D341Med (cell line): ENCODE measurements around the gene RAG2.
A peak's percentile ranks its signal among the peaks of the same experiment; 100 is the strongest.

ENCODE experiments used
- DNase-seq: peaks from one replicate; pipeline ENCODE4 v3.0.0; 2012; ENCODE audit warnings: low spot score

The RAG2 gene

DNA sequence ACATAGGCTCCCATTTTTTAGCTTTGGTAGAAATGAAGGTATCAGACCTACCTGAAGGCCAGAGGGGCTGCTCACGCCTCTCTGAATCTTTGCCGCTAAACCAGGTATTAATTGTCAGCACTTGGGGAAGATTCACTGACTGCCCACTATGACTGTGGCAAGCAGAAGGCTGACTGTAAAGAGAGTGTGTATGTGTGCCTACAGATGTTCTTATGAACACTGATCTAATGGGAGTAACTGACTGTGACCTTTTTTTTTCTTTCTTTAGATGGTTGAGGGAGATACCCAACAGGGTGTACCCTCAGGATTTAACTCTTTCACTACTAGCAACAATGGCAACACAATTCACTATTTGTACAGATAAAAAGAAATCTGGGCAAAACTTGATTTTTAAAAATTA, at the start of gene RAG2:
Gene RAG2, minus strand, starts transcription at position 186 of the 400 bp plus-strand sequence. CDS start 4,068 bp downstream, outside the sequence.
- DNase-seq: no peak

DNA sequence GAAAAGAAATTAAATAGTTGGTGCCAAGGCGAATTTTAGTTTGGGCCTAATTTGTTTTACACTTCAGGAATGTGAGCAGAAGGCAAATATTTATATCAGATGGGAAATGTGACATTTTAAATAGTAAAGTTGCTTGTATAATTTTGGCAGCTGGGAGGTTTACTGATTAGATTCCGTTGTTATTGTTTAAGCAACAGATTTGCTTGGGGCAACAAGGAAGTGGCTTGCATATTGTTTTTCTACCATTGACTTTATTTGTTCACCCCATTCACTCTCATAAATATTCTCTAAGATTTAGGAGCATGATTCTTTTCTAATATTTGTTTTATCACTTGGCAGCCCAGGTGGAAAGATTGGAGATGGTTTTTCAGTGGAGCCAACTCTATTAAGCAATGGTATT, 40.5 kb upstream of the RAG2 start:
- DNase-seq: no peak

DNA sequence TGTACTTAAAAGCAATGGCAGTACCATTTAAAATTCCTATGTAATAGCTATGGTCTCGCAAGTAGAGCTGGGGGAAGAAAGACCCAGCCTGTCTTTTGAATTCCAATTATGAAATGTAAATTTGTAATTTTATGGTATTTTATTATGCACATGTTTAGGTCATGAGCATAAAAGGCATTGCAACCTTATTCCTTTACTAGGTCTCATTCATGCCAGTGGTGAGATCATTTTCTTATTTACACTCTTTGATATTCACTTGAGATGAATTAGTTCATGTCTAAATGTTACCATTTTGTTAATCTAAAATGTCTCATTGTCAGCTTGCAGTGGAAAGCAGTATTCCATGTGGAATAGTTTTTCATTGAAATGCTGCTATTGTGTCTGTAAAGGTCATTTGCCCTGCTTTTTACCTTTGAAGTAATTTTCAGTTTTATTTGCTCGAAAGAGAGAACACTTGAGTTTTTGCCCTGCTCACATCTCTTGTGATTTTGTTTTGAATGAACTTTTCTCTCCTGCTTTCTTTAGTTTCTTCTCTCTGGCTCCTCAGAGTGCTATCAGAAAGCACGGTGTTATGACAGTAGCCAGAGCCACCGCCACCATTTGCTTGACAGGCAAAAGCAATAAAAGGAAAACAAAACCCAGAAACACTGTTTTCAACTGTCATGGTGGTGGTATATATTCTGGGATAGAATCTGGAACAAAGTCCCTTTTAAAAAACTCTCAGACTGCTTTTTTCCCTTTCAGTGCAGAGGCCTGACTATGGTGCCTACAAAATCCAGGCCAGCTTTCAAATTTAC, 37.2 kb upstream of the RAG2 start:
- DNase-seq: no peak

DNA sequence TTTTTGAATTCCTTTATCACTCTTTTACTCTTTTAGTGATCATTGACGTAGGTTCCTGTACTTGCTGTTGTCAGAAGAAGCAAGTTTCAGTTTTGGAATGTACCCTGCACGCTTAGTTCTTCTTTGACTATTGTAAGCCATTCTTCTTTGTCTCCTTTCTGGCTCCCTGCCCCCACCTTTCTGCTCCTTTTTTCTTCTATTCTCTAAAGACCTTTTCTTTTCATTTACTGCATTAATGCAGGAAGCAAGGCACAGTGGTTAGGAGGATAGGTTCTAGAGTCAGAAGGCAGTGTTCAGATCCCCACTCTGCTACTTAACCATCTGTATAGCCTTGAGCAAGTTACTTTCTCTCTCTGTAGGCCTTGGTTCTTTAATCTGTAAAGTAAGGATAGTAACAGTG, 33.7 kb upstream of the RAG2 start:
- DNase-seq: no peak

DNA sequence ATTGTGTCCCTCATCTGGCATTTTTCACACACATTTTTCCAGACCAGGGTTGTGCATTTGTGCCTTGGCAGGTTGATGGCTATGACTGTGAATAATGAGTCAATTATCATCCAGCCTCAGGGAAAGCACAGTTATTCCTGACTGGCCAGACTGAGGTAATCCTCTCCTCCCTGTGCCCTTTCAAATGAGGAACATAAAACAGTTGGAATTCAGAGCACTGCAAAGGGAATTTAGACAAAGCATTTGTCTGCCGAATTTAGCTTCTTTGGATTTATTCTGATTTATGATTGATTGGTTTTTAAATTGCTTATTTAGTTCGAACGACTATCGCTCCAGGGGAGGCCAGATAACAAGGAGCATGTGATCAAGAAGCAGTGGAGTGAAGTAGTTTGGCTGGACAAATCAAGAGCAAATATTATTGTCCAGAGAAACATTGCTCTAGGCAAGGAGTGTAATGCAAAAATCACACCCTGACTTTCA, 30.8 kb upstream of the RAG2 start:
- no peak for DNase-seq

DNA sequence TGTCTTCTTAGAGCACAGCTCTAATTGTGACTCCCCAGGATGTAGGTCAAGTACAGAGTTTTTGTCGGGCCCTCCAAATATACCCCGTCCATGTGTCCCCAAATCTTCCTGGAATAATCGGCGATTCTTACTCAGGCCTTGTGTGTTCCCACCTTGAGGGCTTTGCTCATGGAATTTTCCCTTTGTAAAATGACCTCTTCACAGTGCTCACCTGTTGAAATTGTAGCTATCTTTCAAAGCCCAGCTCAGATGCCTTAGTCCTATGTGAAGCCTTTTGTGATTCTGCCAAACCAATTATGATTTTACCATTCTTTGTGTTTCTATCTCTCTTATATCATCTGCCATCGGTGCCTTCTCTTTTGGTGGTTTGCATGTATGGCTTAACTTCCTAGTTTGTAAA, 30.1 kb upstream of the RAG2 start:
- no peak for DNase-seq

DNA sequence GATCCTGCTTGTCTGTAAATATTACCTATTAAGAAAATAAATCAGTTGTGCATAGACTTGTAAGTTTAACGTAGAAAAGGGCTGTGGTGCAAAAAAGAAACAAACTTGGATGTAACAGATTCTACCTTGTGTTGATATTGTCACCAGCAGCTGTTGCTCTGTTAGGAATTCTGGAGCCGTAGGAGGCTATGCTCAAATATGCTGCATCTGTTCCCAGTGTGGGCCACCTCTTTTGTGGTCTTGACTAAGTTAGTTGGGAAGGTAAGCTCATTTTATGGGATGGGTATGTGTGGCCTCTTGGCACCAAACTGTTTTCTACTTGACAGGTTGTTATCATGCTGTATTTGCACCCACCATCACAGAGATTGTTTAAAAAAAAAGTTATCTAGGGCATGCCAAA, 29.4 kb upstream of the RAG2 start:
- DNase-seq: no peak

DNA sequence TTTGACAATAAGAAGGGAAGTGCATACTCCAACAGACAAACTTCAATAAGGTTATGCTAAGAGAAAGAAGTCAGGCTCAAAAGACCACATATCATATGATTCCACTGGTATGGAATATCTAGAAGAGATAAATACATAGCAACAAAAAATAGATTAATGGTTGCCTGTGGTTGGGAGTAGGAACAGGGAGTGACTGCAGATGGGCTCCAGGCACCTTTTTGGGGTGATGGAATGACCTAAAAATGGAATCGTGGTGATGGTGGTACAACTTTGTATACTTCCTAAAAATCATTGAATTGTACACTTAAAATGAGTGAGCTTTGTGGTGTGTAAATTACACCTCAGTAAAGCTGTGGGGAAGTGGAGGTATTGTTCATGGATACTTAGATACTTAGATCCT, 29.0 kb upstream of the RAG2 start:
- no peak for DNase-seq

DNA sequence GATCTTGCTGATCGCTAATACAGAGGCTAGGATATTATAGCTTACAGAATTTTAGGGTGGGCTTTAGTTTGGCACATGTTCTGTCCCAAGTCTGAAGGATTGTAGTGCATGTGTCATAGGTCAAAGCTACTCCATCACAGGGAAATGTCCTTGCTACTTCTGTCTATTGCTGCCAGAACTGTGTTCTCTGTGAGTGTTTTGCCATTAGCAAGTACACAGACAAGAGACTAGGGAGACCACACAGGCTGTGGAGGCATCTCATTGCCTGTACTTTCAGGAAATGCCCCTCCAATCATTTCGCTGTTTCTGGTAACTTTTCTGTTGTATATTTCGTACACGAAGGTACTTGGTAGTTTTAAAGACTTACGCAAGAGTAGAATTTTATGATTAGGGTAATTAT, 25.5 kb upstream of the RAG2 start:
- no peak for DNase-seq

DNA sequence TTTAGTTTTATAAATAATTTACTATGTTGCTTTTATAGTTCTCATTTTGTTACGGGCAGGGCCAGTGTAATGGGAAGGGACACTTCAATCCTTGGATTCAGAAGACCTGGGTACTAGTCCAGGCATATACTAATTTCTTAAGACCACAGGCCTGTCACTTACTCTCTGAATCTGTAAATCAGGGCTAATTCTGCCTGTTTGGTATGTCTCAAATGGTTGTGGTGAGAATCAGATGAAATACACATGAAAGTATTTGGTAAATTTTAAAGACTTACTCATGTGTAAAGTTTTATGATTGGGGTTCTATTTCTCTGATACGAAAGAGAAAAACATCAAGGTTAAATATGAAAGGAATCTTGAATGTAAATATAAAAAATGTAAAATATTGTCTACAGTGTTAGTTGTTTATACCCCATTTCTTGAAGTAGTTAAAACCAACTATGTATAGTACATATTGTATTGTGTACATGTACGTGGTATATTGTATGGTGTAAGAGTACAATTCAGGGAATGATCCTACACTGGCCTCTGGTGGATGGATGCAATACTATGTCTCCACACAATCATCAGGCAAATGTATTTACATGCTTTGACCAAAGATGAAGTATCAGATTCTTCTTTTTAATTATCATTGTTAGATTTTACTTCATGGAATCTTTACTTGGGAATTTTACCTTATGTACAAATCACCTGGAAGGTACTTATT, 24.5 kb upstream of the RAG2 start:
- DNase-seq: peak; percentile 42

DNA sequence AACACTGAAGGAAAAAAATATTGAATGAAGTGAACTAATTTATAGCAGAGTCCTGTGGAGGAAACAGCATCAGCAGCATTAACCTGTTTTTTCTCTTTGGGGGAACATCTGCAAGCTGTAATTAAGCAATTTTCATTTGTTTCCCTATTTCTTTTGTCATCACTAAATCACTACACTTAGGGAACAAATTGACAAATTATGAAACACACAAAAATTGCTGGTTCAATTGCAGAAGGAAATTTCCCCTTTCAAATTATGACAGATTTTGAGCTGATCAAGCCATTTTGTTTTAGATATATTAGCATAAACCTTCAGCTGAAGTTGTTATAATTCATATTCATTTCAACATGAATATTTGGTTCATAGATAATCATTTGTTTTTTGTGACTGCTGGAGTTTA, 22.2 kb upstream of the RAG2 start:
- no peak for DNase-seq

DNA sequence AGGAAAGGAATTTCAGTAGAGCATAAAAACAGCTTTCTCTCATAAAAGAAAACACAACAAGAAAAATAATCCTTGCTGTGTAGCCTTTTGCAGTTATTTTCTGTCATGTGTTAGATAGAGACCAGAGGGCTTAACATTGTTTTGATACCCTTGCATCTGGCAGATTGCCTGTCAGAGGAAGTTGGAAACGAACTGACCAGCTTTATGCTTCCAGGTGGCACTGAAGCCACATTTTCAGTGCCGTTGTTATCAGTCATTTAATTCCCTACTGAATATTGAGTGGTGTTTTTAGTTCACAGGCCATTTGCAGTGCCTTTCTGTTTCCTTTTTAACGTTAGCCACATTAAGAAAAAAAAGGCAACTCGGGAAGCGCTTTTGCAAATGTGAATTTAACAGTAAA, 21.5 kb upstream of the RAG2 start:
- DNase-seq: no peak

DNA sequence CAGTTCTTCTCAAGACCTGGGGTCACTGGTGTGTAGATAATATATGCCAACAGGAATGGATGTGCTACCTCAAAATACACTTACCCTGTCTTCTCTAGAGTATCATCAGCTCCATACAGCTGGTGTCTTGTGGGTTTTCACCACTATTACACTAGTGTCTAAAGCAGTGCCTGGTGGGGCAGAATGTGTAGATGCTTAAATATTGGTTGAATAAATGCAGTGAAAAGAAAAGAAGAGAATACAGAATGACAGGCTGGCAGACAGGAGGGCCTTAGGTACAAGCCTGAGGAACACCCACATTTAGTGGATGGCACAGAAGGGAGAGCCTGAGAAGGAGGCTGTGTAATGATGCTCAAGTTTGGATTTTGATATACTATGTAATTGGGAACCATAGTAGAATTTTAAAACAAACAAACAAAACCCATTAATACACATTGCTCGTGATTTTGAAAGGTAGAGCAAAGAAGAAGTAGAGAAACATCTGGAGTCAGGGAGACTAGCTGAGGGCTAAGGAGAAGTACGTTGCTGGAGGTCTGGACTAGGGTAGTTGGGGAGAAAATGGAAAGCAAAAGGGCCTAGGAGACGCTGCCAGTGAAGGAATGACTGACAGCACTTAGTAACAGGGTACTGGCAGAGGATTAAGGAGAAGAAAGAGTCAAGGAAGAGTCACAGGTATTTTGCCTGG, 20.5 kb upstream of the RAG2 start:
- DNase-seq: no peak

DNA sequence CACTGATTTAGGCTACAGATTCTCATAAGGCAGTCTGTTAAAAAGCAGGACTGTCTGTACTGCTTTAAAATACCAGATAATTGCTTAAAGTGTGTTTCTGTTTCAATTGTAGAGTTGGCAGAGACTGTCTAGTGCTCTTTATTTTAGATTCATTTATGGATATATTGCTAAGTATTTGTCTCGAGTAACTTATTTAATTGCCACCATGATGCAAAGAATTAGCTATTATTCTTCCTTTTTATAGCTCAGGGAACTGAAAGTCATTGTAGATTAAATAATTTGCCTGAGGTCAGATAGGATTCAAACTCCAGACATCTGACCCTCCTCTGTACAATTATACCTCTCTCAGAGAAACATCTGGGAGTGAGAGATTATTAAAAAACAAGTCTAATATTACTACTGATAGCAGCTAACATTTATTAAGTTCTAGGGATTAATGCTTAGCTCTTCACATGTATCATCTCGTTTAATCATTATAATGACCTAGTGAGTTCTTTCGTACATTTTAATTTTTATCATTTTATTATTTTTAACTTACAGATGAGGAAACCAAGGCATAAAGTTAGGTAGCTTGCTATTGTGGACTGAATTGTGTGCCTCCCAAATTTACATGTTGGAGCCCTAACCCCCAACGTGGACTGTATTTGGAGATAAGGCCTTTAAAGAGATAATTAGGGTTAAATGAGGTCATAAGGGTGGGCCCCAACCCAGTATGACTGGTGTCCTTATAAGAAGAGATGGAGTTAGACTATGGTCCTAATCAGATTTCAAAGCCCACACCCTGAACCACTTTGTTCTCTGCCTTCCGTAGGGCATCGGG, 19.7 kb upstream of the RAG2 start:
- no peak for DNase-seq

DNA sequence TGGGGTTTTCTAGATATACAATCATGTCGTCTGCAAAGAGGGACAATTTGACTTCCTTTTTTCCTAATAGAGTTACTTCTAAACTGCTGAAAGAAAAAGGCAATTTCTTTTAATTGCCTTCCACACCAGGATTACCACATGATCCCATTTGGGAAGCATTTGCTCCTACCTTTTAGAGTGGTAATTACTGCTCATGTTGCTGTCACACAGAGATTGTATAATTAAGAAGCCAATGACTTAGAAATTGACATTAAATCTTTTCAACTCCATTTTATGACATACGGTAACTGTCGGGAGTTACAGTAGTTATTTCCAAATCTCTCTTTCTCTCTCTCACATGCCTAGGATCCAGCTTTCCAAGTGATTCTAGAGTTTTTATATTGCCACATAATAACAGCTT, 17.8 kb upstream of the RAG2 start:
- DNase-seq: no peak

DNA sequence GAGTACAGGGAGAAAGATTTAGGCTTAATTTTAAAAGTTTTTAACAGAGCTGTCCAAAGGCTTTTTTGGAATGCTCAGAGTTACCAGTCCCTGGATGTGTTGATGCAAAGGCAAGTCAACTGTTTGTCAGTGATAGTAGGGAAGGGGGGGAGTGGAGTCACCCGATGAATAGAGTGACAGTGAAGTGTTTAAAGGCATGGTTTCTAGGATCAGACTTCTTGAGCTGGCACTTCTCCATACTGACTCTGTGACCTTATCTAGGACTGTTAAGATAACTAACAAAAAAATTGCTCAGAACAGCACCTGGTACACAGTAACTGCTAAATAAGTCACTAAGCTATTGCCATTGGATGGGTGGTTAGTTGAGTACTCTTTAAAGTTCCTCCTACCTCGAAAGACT, 11.3 kb upstream of the RAG2 start:
- DNase-seq: no peak

DNA sequence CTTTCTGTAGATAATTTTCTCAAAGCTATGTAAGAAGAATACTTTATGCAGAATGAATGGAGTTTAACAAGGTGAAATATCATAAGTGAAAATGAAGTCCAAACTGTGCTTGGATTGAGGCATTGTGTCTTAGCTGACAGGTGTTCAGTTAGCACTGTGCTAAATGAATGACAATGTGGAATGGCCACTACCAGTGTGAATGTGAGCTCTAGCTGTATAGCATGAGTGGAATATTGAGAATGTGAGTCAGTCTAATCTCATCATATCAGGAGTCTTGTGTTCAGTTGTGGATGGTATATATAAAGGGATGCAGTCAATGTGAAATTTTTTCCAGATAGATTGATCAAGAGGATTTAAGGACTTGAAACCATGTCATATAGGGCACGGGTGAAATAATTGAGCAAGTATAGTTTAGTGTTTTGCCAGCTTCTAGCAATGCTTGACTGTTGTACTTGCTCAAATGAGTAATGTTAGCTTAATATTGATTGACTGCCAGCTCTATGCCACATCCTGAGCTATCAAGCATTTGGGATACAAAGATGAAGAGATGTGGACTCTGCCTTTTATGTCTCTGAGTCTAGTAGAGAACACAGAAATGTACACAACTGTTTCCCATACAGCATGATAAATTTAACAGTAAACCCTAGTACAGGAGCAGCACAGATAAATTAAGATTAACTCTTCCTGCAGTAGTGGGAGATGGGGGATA, 10.6 kb upstream of the RAG2 start:
- DNase-seq: no peak

DNA sequence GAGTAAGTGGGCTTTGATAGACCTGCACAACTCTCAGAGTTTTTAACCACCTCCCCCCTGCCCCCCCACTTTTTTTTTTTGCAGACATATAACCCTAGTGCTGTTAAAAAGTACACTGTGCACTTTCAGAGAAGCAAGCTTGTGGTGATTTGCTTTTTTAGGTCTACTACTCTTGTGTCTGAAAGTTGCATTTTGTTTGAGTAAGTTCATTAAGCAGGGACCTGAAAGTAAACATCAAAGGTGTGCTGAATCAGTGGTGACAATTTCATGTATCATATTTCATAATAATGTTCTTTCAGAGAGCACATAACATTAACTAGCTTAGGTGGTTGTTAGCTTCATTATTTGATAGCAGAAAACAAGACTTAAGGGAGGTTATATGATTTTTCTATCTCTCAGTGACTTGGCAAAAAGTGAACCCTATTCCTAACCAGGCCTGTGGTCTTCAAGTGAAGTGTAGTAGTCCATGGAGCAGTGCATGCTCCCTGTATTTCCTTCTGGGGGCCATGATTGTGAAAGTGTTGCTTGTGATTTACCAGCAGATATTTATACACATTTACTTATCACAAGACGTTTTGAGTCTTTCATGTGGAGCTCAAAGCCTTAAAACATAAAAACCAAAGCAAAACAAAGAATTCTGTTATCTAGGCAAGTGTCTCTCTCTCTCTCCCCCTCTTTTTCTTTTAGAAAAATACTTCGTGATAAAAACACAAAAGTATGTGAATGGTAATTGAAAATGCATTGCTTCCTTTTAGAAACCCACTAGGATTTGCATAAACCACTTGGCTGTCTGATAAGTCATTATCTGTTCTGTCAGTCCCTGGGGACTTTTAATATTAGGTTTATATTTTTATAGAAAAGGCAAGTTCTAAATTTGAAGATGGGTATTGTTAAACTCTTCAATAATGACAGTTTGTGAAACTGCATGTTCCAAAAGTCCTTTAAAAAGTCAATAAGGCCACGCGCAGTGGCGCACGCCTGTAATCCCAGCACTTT, 7.5 kb upstream of the RAG2 start:
- DNase-seq: no peak

DNA sequence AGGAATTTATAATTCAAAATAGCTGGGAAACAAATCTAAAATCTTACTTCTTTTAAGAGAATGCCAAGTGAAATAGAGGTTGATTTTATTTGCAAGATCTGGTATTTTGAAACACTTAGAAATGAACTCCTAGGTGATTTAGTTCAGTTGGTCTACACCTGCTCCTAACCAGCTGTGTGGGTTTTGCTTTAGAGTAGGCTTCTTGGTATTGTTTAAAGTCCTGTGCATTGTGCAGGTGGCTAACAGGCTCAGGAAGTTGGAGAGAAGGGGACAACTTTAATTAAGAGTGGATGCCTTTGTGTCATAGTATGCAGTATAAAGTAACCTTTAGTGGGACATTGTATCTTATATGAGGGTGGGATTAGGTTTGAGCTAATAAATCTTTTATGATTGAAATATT, 4.1 kb upstream of the RAG2 start:
- no peak for DNase-seq

DNA sequence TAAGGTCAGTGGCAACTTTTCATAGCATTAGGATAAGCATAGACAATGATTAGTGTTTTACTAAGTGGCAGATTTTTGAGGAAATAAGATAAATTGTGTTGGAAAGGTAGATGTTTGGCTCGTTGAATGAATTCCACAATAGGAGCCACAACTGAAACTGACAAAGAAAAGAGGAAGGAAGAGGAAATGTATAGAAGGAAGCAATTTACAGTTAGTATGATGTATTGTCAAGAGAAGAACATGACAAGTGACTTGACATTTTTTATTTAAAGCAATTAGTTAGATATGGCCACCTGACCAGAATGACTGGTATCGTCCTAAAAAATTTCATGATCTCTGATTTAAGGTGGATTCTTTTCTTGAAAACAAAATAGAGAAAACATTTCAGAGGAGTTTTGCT, 3.1 kb upstream of the RAG2 start:
- DNase-seq: no peak
